HG03064 (cell line): ENCODE results near the gene SUPT20H.
A peak's percentile ranks its signal among the peaks of the same experiment; 100 is the strongest.

Experiments used
- ATAC-seq: cut with Tn5 transposase; IDR thresholded peaks from one replicate; pipeline ENCODE4 v1.9.1; 2021; ENCODE audit warnings: low read depth; ENCODE audit not compliant: unreplicated experiment

Gene SUPT20H

GRCh38 chr13:37058910-37059847, at the start of gene SUPT20H:
Gene SUPT20H, minus strand, starts transcription at chr13:37059688. Its CDS starts 8,198 bp downstream, at chr13:37051490.
- peak; percentile 98 for ATAC-seq

GRCh38 chr13:37109051-37109678, 49.7 kb upstream of the SUPT20H start:
- no peak for ATAC-seq

DNA sequence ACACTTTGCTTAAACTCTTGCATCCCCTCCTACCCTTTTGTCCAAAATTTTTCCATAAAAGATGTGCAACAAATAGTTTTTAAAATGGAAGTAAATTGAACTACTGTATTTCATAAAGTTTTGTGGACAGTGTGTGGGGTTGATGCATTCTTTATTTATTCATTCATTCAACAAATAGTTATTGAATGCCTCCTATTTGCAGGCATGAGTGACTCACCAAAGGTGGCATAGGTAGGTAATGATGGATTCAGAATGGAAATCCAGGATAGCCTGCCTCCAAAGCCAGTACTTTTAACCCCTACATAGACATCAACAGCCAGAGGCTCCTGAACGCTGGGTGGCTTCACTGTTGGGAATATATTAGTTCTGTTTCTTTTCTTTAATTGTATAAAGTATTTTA, 48.4 kb upstream of the SUPT20H start:
- ATAC-seq, result no peak

DNA sequence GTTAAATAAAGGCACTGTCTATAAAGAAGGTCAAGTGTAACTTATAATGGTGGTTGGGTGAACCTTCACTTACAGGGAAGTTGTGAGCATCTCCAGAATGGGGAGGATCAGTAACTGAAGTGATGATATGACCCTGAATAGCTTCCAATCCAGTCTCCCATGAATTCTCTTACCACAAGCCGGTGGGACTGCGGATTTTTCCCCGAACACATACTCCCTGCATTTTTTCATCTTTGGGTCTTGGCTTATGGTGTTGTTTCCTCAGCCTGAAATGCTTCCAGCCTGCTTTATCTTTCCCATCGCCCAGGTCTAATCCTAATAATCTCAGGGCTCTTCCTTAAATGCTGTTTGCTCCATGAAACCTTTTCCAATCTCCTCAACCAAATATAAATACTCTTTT, 48.0 kb upstream of the SUPT20H start:
- no peak for ATAC-seq

DNA sequence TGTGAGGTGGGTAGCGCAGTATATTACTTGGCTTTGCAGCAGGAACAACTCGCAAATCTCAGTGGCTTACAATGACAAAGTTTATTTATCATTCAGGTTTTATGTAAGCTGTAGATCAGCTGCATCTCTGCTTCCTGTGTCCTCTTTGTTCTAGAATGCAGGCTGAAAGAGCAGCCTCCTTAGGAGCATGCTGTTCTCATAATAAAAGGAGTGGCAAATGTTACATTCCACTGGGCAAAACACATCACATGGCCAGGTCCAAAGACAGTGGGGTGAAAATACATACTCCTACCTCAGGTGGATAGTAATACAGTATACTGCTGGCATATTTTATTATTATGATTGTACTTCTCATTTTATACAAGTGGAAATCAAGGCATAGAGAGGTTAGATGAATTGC, 47.2 kb upstream of the SUPT20H start:
- ATAC-seq, result no peak

DNA sequence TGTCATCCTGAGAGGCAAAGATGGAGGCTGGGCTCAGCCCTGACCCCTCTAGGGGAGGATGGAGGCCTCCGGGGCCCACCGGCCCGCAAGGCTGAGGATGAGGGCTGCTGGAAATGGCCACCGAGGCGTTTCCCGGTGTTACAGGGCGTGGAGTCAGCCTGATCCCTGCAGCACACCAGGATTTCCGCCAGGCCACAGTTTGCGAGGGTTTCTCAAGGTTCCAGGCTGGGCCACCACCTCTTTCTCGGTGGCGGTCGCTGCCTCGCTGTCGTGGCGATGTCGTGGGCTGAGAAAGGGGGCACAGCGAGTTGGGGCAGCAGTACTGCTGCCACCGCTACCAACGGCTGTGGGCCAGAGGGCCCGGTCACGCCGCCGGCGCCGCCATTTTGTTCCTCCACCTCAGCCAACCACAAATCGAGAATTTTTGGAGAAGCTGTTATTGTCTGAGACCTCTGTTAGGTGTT, 45.8 kb upstream of the SUPT20H start, which contains the start of gene CSNK1A1L:
CSNK1A1L (minus strand) TSS at position 414 of the 464 bp plus-strand sequence; CDS start at position 6, 408 bp downstream.
- no peak for ATAC-seq

DNA sequence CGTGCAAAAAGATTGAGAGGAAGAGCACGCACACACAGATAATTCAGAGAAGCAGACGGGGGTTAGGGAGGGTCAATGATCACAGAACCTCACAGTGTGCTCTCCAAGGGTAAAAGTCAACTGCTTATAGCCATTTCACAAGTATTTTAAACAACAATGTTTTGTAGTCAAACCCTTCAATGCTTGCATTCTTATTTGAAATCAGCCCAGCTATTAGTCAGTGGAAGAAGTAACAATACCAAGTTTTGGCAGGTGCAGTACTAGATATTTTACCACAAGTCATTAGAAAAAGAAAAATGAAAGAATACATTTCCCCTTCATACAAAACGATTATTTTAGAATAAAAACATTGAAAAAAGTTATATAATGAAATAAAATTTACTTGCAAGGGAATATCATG, 43.4 kb upstream of the SUPT20H start:
- ATAC-seq, result no peak

GRCh38 chr13:37101201-37101600, 41.7 kb upstream of the SUPT20H start:
- no peak for ATAC-seq

- no peak for ATAC-seq
Observed at GRCh38 chr13:37100731-37101130, 41.2 kb upstream of the SUPT20H start.

DNA sequence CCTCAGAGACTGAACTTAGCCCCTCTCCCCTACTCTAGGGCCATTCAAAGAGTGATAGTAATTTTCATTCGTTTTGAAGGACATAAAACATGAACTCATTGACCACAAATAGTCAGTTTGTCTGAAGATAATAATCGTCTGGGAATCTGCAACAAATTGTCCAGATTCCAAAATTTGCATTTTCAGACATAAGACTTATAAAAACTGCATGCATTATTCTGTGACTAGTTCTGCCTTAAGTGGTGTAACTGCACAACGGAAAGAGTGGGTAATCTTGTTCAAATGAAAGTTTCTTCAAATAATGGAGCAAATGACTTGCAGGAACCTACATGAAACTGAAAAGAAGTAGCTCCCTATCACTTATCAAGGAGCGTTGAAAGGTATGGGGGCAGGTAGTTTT, 37.6 kb upstream of the SUPT20H start:
- ATAC-seq, result no peak

GRCh38 chr13:37094840-37095239, 35.4 kb upstream of the SUPT20H start:
- ATAC-seq, result no peak

GRCh38 chr13:37094099-37094498, 34.6 kb upstream of the SUPT20H start:
- ATAC-seq, result no peak

DNA sequence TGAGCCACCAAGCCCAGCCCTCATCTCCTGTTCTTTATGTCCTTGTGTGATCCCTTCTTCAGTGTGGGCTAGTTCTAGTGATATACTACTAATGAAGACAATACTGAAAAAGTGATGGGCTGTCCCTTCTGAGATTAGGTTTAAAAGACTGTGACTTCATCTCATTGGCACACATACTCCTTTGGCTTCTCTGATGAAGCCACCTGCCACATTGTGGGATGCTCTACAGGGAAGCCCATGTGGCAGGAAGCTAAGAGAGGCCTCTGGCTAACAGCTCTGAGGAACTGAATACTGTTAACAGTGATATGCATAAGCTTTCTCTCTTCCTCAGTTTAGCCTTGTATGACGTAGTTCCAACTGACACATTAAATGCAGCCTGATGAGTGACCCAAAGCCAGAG, 32.3 kb upstream of the SUPT20H start:
- ATAC-seq, result no peak

DNA sequence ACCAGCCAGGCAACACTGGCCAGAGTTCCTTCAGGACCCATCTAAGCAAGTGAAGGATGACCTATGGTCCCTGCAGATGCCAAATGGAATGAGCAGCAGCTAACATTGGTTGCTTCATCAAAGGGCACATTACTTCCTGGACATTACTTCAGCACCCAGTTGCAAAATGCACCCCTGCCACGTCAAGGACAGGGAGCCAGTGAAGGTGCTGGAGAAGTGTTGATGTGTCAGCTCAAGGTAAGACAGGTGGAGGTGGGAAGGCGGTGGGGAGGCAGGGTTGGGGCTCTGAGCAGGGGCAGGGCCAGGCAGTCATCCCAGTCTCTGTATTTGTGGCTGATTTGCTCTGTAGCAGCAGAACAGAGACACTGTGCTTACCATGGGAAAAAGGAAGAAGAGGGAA, 31.4 kb upstream of the SUPT20H start:
- ATAC-seq, result no peak

- no peak for ATAC-seq
Observed at GRCh38 chr13:37089495-37089894, 30.0 kb upstream of the SUPT20H start.

DNA sequence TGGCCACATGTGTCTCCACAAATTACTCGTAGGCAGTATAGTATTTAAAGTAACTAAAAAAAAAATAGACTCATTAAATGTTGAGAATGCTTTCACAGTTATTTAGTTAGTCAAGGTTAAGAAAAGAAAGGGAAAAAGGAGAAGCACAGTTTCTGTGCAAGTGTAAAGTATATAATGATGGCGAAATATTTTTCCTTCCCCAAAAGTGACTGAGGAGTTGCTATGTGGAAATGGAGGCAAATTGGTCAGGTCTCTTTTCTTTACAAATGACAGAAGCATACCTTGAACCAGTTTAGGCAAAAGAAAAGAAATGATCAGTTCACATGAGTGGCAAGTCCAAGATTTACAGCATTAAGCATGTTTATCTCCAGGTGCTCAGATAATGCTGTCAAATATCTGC, 28.0 kb upstream of the SUPT20H start:
- ATAC-seq, result no peak

- ATAC-seq, result no peak
Observed at GRCh38 chr13:37085606-37086005, 26.1 kb upstream of the SUPT20H start.

DNA sequence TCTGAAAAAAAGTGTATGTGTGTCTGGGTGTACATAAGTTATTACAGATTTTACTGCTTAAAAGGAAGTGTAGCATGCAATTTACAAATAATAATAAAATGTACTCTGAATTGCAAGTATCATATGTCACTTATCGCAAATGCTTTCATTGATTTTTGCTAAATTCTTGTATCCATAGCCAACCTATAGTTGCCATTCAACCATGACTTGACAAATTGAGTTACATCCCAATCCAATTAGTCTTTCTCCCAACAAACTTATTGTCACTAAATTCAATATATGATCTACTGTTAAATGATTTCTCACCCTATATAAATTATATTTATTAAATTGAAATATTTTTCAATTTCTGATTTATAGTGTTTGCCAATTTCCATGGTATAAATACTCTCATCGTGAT, 17.3 kb upstream of the SUPT20H start:
- no peak for ATAC-seq

DNA sequence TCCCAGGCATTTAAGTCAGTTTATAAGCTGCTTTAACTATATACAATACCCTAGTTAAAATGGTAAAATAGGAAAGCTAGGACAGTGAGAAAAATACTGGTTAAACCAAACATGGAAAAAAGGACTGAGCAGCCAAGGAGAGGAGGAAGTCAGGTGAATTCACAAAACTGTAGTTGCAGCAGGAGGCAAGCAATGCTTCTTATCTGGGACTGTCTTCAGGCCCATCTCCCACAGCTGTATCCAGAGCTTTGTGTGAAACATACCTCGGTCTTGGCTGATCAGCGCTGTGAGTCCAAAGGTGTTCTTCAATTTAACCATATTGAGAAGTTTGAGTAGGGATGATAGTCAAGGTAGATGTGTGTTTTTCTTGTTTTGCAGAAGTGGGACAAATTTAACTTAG, 15.7 kb upstream of the SUPT20H start:
- ATAC-seq, result no peak

GRCh38 chr13:37074703-37075102, 15.2 kb upstream of the SUPT20H start:
- ATAC-seq, result no peak

DNA sequence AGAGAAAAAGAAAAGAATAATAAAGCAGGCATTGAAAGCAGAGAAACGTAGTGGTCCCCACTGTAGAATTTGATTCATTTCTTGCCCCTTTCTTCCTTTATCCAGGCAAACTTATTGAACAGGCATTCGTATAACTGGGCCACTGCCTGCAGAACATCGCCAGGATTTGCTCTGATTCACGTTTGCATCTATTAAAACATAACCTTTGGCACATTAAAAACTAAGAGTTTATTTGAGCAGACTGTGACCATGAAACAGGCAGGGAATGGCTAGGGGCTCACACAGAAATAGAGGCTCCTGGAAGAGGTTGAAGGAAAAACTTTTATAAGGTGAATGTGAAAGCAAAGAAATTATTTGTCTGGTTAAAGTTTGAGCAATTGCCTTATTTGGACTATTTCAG, 12.5 kb upstream of the SUPT20H start:
- ATAC-seq, result no peak

DNA sequence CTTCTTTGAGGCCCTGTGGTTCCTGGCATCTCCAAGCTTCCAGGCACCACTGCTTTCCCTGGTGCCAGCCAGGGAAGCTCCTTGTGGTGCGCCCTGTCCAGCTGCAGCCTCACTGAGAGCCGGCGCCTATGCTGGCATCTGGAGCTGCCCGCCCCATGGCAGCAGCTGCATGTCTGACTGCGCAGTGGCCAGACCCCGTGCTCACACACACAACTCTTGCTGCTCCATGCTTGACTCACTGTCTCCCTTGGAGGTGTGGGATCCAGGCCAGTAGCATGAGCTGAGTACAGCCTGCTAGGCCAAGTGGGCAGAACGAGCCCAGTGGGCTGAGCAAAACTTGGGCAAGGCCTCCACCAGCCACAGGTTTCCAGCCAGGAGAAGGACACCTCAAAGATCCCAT, 11.5 kb upstream of the SUPT20H start:
- no peak for ATAC-seq
